Right lobe of liver (tissue), 6 donors: ENCODE results near the gene PLEKHA5. TPM values are rescaled to one million over a fixed set of nuclear protein-coding genes. Genes with fewer than 3 reads are reported as not detected.

Source experiments
- ATAC-seq, 4 donors: fragments of 200-7000 bp; cut with Tn5 transposase; one replicate each; pipeline ENCODE4 v1.9.1; 2020; ENCODE audit warnings: mild to moderate bottlenecking in 4 of 4, moderate library complexity in 4 of 4
- DNase-seq, 3 donors: peaks; one replicate each; pipeline ENCODE4 v3.0.0-alpha.2; 2020
- H3K27ac ChIP-seq, 3 donors: fragments of 200-600 bp; one replicate each; pipeline ENCODE4 v1.8.0; 2022
- H3K27me3 ChIP-seq, 2 donors: fragments of 200-600 bp; one replicate each; pipeline ENCODE4 v1.8.0; 2022
- H3K36me3 ChIP-seq, 4 donors: fragments of 200-600 bp; sonication (generic) in 1 of 4; one replicate each; pipeline versions ENCODE4 v1.5.1 to v1.8.0; 2017 to 2022; ENCODE audit warnings: control low read depth in 1 of 4
- H3K4me1 ChIP-seq, 4 donors: fragments of 200-600 bp; sonication (generic) in 1 of 4; one replicate each; pipeline versions ENCODE4 v1.5.1 to v1.8.0; 2017 to 2022; ENCODE audit warnings: control low read depth in 1 of 4
- H3K4me3 ChIP-seq, 3 donors: fragments of 200-600 bp; one replicate each; pipeline ENCODE4 v1.8.0; 2022
- H3K9me3 ChIP-seq, 4 donors: fragments of 200-600 bp; sonication (generic) in 1 of 4; one replicate each; pipeline versions ENCODE4 v1.5.1 to v1.8.0; 2017 to 2022; ENCODE audit warnings: control low read depth in 1 of 4
- POLR2A ChIP-seq: fragments of 450-650 bp; IDR thresholded peaks from one replicate; pipeline ENCODE4 v1.6.1; 2017; ENCODE audit warnings: antibody characterized with exemption, mild to moderate bottlenecking
- WGBS: methylation state at CpG from one replicate; pipeline ENCODE4 v1.1.6; 2018; ENCODE audit warnings: low coverage, low lambda C conversion rate; ENCODE audit not compliant: insufficient coverage; ENCODE audit errors: missing lambda C conversion rate; 5-methylcytosine and 5-hydroxymethylcytosine counted together
- intact Hi-C, 2 donors: fragments of 100-400 bp; cut with DNase I; formaldehyde crosslinking; loops; one replicate each; pipeline versions ENCODE4 v1.11.2 to v1.14.1; 2022
- total RNA-seq, 6 experiments: library from RNA; depleted of rRNA in 2 of 6; stranded (reverse); fragments of >200 nt in 2 of 6; fragmentation: NEBNext Ultra II Directional in 3 of 6; extraction: Animal tissue kit (Norgen Biotek cat#: 25700) in 3 of 6; gene quantifications; one replicate each; pipeline versions ENCODE4 v1.1.0 to v1.2.4, GENCODE V29; 2016 to 2023
- TF ChIP-seq, protein P1 (sequence below), 4 donors: fragments of 200-600 bp in 3 of 4; fragments of 450-650 bp in 1 of 4; IDR thresholded peaks; one replicate each; pipeline versions ENCODE4 v1.5.1 to v1.8.0; 2016 to 2022; ENCODE audit warnings: antibody characterized with exemption in 4 of 4, mild to moderate bottlenecking in 2 of 4
- donor health status: DM: no; HTN: yes; CAD: no.
- donor health status: DM: no; HTN: no; CAD: no.
- donor health status: DM: no; HTN: no; CAD: no.
- donor health status: DM: no; HTN: yes; CAD: no.
- donor health status: DM: no; HTN: yes; CAD: no.

Gene PLEKHA5
- total RNA-seq, 6 experiments from 2014 or later, result 14.7 to 18.7 (median 15.8) TPM

DNA sequence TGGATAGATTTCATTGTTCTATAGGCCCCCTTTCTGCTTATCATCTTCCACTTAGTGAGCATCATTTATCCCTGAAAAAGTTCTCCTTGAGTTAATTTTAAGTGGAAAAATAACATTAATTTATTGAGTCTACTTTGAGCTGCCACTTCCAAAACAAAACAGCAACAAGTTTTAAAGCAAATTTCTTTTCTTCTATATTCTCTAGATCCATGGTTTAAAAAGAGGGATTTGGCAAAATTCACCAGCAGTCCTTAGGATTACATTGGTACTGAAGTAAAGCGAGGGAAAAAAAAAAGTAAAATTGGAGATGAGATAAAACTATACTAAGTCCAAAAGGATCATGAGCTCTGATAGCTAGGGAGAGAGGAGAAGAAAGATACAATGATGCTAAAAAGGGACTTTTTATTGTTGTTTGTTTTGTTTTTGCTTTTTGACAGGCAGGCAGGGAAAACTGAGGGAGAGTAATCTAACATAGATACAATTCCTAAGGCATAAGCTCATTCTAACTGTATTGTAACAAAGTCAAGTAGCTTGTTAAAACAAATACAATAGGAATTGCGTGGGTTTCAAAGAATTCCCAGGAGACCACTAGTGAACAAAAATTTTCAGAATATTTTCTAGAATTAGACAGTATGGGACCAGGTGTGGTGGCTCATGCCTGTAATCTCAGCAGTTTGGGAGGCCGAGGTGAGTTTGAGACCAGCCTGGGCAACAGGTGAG lies 19.2 kb upstream of the PLEKHA5 start:
- DNase-seq (no peak), ATAC-seq (no peak)
- TF ChIP-seq POLR2A, result no peak
- TF ChIP-seq, protein P1, sequence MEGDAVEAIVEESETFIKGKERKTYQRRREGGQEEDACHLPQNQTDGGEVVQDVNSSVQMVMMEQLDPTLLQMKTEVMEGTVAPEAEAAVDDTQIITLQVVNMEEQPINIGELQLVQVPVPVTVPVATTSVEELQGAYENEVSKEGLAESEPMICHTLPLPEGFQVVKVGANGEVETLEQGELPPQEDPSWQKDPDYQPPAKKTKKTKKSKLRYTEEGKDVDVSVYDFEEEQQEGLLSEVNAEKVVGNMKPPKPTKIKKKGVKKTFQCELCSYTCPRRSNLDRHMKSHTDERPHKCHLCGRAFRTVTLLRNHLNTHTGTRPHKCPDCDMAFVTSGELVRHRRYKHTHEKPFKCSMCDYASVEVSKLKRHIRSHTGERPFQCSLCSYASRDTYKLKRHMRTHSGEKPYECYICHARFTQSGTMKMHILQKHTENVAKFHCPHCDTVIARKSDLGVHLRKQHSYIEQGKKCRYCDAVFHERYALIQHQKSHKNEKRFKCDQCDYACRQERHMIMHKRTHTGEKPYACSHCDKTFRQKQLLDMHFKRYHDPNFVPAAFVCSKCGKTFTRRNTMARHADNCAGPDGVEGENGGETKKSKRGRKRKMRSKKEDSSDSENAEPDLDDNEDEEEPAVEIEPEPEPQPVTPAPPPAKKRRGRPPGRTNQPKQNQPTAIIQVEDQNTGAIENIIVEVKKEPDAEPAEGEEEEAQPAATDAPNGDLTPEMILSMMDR (IDR thresholded peaks at IDR 0.05), result no peak
- Histone ChIP-seq H3K9me3 (no peaks in the 10 kb centered on the region), H3K4me1 (no peaks in the 10 kb centered on the region), H3K27me3 (no peaks in the 10 kb centered on the region), H3K27ac (no peak overlapping the region), H3K4me3 (no peak overlapping the region), H3K36me3 (no peaks in the 10 kb centered on the region)
- intact Hi-C loops, result no loop called here
- 93% methylated on average over 3 of the region's 3 CpGs for WGBS

DNA sequence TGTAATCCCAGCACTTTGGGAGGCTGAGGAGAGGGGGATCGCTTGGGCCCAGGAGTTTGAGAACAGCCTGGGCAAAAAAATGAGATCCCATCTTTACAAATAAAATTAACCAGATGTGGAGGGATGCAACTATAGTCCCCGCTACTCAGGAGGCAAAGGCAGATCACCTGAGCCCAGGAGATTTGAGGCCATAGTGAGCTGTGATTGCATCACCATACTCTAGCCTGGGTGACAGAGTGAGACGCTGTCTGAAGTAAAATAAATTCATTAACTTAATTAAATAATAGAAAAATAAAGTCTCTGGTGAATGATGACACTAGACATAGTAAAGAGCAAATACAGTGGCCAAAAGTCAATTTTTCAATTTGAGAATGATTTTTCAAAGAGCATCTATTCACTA lies 16.1 kb upstream of the PLEKHA5 start:
- no peaks in the 10 kb centered on the region for H3K4me1 ChIP-seq
- H3K27ac ChIP-seq, result no peak overlapping the region
- no peak for DNase-seq
- no peak for TF ChIP-seq POLR2A
- TF ChIP-seq, protein P1 (IDR thresholded peaks at IDR 0.05), result no peak
- WGBS, result 92% methylated on average over 3 of the region's 3 CpGs
- H3K9me3 ChIP-seq, result no peaks in the 10 kb centered on the region
- no peaks in the 10 kb centered on the region for H3K36me3 ChIP-seq
- intact Hi-C loops, result no loop called here
- ATAC-seq, result no peak
- no peaks in the 10 kb centered on the region for H3K27me3 ChIP-seq
- no peak overlapping the region for H3K4me3 ChIP-seq

DNA sequence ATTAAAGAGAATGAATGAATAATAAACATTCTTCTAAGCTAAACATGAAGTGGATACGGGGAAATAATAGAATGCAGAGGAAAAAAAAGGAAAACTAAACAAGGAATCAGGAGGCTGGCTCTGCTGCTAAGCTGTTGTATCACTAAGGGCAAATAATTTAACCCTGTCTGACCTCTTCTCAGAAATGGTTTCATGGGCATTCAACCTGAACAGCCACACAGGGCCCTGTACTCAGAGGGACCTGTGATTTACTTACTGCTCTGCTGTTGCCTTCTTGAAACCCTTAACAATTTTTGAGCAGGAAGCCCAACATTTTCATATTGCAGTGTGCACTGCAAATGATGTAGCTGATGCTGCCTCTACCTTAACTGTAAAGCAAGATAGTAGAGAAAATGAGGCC lies 14.2 kb upstream of the PLEKHA5 start:
- WGBS, result 31% methylated on average over 1 of the region's 1 CpG
- no peaks in the 10 kb centered on the region for H3K36me3 ChIP-seq
- DNase-seq, result no peak
- no peaks in the 10 kb centered on the region for H3K9me3 ChIP-seq
- H3K4me1 ChIP-seq, result no peaks in the 10 kb centered on the region
- intact Hi-C loops, result no loop called here
- H3K27me3 ChIP-seq, result no peaks in the 10 kb centered on the region
- ATAC-seq, result no peak
- TF ChIP-seq, protein P1 (IDR thresholded peaks at IDR 0.05), result no peak
- TF ChIP-seq POLR2A, result no peak
- no peak overlapping the region for H3K27ac ChIP-seq
- H3K4me3 ChIP-seq, result no peak overlapping the region

DNA sequence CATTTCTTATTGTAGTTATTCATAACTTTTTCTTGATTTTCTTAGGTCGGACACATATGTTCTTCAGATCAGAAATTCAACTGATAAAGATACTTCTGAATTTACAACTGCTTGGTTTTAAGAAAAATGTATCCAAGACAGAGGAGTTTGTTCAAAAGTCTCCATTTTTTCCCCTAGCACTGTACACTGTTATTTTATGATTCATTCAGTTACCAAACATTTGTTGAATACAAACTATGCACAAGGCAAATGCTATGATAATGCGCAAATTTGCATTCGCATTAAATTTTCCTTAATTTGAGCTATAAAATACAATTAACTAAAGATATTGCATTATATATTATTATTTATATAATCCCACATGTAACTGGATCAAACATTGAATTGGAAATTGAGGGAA lies 10.1 kb upstream of the PLEKHA5 start:
- WGBS, result 89% methylated on average over 3 of the region's 3 CpGs
- DNase-seq (no peak), ATAC-seq (no peak)
- Histone ChIP-seq H3K27ac (no peak overlapping the region), H3K4me3 (no peak overlapping the region), H3K27me3 (no peaks in the 10 kb centered on the region), H3K36me3 (no peaks in the 10 kb centered on the region), H3K9me3 (no peaks in the 10 kb centered on the region), H3K4me1 (no peaks in the 10 kb centered on the region)
- TF ChIP-seq, protein P1 (IDR thresholded peaks at IDR 0.05), result no peak
- no peak for TF ChIP-seq POLR2A
- intact Hi-C loops, result no loop called here
